Stimulated activated CD8-positive, alpha-beta memory T cell treated with anti-CD3 and anti-CD28 coated beads, Interleukin-7, amount 100 ng/mL, for 48 hours (primary cell): ENCODE data around the gene ZNF592.

Experiments used
- DNase-seq, 2 donors: peaks; one replicate each; pipeline ENCODE4 v3.0.0-alpha.2; 2020; ENCODE audit warnings: low read depth in 1 of 2; ENCODE audit errors: extremely low read depth in 1 of 2

ZNF592 gene

DNA sequence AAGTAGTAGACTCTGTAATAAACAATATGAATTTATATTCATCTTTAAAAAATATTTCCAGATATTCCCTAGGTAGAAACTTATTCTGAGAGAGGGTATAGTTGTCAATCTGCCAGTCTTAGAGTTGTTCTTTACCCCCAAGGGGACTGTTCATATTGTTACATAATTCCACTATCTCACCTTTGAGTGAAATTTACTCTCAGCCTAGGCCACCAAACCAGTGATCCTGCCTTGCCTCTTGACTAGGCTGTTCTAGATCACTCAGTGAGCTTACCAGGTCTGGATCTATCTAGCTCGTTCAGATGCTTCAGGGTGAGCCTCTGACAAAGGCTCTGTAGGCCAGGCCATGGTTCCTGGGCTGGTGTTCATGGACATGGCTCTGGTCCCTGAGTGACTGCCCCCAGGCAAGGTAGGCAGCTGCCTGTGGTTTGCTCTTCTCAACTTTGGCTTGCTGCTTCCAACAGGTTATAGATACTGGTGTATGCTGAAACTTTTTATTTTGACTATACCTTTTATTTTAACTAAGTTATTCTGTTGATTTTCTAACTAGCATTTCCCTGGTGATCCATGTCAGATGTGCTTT lies 27.6 kb downstream of the ZNF592 start:
- no peak for DNase-seq

DNA sequence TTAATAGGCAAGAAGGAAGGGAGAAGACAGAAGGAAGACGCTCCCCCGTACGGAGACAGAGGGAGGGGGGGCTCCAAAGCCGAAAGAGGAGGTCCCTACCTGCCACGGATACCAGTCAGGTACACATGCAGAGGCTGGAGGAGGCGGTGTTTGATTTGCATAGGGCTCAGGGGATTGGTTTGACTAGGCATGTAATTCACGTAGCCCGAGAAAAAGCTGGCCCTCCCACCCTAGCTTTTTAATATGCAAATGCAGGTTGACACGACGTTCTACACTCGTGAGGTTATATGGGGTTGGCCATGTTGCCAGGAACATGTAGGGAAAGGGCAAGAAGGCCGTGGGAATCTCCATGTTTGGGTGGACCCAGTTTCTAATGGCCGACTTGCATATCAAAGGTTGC lies 29.8 kb downstream of the ZNF592 start:
- no peak for DNase-seq

DNA sequence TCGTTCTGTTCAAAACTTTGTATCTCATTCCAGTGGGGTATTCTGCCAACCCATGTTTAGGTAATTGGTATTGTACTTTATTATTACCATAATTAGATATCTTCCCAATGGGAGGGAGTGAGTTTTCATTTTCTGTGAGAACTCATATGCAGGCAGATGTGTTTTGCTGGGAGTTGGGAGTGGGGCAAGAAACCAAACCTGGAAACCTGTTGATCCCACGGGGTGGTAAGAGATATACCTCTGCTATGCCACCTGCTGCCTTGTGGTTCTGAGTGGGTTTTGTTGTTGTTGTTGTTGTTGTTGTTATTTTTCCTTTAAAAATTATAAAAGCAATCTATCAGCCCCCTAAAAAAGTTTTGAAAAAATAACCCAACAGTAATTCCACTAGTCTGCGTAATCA lies 32.1 kb downstream of the ZNF592 start:
- no peak for DNase-seq

DNA sequence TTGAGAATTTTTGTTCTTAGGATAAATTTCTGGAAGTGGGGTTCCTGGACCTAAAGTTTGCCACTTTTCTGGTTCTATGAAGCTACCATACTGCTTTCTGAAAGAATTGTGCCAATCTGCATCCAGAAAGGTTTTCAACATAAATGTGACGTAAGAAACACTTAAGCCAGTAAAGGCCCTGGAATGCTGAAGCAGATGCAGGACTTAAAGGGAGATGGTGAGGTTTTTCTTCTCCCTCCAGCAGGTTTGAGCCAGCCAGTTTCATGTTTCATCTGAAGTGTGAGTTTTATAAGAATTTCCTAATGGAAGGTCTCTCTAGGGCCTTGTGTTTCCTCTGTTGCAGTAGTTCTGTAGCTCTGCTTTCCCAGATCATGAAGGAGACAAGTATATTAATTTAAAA lies 33.1 kb downstream of the ZNF592 start:
- no peak for DNase-seq

DNA sequence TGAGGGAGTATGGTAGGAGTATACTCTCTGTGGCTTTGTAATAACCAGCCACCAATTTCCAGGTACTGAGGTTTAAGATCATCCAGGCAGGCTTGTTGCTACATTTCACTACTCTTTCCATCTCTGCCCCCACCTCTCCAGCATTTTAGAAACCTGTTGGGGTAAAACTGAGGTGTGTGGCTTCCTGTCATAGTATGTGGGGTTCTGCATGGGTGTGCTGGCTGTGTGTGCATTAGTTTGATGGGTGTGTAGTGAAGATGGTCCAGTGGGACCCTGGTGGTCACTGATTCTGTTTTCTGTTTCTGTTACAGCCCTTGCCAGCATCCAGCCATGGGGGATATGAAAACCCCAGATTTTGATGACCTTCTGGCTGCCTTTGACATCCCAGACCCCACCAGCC lies 34.0 kb downstream of the ZNF592 start:
- DNase-seq: no peak

DNA sequence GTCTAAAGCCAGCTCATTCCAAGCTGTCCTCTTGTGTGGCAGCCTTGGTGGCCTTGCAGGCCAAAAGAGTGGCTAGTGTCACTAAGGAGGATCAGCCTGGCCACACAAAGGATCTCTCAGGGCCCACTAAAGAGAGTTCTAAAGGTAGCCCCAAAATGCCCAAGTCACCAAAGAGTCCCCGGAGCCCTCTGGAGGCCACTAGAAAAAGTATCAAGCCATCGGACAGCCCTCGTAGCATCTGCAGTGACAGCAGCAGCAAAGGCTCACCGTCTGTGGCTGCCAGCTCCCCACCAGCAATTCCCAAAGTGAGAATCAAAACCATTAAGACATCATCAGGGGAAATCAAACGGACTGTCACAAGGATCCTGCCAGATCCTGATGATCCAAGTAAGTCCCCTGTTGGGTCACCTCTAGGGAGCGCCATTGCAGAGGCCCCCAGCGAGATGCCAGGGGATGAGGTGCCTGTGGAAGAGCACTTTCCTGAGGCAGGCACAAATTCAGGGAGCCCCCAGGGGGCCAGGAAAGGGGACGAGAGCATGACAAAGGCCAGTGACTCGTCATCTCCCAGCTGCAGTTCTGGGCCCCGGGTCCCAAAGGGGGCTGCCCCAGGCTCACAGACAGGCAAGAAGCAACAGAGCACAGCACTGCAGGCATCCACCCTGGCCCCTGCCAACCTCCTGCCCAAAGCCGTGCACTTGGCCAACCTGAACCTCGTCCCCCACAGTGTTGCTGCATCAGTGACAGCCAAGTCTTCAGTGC lies 35.3 kb downstream of the ZNF592 start:
- DNase-seq: no peak

DNA sequence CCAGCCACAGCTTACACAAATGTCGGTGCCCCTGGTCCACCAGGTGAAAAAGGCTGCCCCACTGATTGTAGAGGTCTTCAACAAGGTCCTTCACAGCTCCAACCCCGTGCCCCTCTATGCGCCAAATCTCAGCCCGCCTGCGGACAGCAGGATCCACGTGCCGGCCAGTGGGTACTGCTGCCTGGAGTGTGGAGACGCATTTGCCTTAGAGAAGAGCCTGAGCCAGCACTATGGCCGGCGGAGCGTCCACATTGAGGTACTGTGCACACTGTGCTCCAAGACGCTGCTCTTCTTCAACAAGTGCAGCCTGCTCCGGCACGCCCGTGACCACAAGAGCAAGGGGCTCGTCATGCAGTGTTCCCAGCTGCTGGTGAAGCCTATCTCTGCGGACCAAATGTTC lies 35.9 kb downstream of the ZNF592 start:
- DNase-seq: no peak

DNA sequence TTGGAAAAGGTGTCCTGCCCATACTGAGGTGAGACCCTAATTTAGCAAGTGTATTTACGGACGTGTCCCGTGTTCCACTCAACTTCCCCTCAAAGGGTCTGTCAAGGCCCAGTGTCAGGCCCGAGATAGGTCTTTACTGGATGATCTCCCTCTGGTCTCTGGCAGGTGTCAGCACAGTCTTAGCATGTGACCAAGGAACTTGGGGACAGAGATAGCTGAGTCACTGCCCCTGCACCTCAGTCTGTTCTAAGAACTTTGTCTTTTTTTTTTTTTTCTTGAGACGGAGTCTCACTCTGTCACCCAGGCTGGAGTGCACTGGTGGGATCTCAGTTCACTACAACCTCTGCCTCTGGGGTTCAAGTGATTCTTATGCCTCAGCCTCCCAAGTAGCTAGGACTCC lies 36.7 kb downstream of the ZNF592 start:
- DNase-seq: no peak

DNA sequence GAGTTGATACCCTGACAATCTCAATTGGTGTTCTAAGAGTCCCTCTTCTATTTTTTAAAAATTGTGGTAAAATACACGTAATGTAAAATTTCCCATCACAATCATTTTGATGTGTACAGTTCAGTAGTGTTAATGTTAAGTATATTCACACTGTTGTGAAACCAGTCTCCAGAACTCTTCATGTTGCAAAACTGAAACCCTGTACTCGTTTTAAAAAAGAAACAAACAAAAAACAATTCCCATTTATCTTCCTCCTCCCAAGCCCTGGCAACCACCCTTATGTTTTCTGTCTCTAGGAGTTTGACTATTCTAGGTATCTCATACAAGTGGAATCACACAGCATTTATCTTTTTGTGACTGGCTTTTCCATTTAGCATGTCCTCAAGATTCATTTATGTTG lies 40.1 kb downstream of the ZNF592 start:
- DNase-seq: no peak

DNA sequence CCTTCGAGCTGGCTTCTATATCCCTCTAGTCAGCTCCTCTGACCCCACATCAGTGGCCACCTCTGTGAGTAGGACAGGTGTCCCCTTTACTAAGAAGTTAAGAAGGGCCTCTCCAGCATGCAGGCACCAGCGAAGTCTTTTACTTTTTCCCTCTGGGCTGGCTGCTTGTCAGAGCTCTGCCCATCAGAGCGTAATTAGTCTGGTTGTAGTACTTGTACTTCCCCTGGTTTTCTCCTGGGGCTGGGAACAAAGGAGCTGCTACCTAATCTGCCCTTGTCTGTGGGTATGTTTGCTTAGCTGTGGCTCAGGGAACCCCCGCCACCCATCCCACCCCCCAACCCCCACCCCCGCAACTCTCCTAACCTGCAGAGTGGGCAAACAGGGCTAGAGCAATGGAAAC lies 41.4 kb downstream of the ZNF592 start:
- no peak for DNase-seq

DNA sequence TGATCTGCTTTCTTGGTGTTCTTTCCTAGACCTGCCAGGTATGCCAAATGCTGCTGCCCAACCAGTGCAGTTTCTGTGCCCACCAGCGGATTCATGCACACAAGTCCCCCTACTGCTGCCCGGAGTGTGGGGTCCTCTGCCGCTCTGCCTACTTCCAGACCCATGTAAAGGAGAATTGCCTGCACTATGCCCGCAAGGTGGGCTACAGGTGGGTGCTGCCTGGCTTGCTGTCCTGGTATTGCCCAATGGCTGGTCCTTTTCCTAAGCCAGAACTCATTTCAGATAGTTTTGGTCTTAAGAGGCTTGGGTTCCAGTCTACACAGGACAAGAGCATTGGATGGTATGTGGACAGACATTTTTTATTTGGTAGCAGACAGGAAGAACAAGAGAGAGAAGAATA lies 42.3 kb downstream of the ZNF592 start:
- DNase-seq: no peak

DNA sequence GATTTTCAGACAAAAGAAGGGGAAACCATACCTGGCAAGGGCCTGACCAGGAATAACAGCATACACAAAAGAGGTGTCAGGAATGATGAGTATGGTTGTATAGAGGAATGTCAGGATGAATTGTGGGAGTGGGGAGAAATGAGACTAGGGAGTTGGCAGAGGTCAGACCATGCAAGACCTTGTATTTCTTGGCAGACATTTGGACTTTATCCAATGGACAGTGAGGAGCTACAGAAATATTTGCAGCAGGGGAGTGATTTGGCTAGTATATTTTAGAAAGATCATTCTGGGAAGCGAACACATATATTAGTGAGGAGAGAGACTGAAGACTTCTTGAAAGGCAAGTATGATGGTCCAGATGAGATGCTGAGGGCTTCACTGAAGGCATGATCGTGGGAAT lies 43.4 kb downstream of the ZNF592 start:
- no peak for DNase-seq

DNA sequence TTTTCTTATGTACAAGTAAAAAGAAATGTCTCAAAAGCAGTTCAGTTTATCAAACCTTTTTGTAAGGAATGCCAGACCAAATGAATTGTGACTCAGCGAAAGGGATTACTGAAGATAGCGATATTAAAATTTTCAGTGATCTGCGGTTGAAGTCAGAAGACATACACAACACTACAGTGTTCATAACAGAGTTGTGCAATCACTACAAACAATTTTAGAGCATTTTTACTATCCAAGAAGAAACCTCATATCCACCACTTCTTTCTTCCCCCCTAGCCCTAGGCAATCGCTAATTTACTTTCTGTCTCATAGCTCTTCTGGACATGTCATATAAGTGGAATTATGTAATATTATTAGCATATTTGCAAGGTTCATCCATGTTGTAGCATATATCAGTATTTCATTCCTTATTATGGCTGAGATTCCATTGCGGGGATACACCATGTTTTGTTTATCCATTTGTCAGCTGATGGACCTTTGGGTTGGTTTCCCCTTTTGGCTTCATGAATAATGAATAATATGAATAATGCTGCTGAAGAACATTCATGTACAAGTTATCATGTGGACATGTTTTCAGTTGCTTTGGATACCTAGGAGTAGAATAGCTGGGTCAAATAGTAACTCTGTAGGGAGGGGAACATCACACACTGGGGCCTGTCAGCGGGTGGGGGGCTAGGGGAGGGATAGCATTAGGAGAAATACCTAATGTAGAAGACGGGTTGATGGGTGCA lies 45.2 kb downstream of the ZNF592 start:
- DNase-seq: no peak

DNA sequence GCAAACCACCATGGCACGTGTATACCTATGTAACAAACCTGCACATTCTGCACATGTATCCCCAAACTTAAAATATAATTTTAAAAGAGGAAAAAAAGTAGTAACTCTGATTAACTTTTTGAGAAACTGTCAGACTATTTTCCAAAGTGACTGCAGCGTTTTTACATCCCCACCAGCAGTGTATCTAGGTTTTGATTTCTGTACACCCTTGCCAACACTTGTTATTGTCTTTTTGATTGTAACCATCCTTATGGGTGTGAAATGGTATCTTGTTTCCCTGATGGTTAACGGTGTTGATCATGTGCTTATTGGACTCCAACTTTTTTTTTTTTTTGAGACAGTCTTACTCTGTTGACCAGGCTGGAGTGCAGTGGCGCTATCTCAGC lies 45.8 kb downstream of the ZNF592 start:
- DNase-seq: no peak

DNA sequence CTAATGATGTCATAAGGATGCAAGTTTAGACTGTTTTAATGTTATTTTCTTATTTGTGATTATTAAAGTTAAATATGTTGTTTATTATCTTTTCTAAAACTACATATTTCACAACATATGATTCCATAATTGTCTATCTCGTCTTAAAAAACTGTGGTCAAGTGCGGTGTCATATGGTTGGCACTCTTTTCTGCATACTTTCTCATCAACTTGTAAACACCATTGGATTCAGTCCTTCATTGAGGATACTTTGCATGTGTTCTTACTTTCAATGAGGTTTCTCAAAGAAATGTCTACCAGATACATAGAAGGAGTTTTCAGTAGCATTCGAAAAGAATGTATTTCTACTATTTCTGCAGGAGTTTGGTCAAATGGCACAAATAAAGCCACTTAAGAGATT lies 46.8 kb downstream of the ZNF592 start:
- no peak for DNase-seq

DNA sequence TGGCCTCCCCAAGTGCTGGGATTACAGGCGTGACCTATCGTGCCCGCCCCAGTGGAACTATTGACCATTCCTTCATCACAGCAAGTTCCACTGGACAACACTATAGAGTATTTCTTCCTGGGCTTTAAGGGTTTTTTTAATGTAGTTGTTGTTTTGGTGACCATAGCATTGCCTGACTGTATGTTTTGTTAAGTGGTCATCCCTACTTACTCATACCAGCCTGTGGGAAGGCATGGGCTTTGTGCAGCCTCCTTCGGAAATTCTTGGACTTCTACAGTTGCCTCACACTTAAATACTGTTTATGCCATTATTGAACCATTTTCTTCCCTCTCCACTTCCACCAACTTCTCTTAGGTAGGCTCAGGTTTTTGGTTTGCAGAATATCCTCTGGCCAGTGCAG lies 48.8 kb downstream of the ZNF592 start:
- no peak for DNase-seq

DNA sequence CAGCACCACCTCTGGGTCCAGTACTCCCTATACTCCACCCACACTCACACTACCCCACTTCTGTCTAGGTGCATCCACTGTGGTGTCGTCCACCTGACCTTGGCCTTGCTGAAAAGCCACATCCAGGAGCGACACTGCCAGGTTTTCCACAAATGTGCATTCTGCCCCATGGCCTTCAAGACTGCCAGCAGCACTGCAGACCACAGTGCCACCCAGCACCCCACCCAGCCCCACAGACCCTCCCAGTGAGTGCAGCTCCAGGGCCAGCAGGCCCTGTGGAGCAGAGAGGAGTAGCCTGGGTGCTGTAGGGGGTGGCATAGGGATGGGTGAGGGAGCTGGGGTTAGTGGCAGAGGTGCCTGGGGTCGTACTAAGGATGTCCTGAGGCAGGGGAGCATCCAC lies 49.4 kb downstream of the ZNF592 start:
- DNase-seq: no peak

DNA sequence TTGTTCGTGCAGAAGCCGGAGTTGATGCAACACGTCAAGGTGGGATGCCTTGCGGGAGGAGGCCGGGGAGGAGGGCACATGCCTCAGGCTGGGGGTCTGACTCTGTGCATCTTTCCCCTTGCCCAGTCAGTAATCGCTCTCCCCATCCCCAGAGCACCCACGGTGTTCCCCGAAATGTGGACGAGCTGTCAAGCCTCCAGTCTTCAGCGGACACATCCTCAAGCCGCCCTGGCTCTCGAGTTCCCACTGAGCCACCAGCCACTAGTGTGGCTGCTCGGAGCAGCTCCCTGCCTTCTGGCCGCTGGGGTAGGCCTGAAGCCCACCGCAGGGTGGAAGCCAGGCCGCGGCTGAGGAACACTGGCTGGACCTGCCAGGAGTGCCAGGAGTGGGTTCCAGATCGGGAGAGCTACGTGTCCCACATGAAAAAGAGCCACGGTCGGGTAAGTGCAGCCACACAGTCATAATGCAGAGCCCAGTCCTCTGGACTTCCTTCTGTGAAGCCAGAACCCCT lies 50.1 kb downstream of the ZNF592 start:
- no peak for DNase-seq

DNA sequence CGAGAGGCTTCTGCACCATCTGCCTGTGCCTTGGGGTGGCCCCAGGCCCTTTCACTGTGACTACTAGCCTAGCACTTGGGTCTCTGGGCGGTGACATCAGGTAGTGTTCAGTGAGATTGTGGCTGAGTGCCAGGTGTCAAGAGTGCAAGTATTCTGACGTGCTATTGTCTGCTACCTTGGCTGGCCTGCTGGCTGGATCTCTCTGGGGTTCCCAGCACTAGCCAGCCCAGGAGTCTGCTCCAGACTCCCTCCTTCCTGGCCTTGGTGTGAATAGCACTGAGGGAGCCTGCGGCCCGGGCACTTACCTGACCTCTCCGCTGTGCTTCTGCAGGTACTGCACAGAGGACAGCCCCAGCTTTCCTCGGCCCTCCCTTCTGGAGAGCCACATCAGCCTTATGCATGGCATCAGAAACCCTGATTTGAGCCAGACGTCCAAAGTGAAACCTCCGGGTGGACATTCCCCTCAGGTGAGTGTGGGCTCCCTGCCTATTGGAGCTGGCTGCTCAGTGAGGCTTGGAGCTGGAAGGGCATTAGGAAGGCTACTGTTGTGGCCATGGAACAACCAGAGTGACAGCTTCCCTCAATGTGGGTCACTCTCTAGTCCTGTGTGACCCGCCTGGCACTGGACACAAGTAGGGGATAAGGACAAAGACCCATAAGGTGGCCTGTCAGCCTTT lies 51.3 kb downstream of the ZNF592 start:
- no peak for DNase-seq

DNA sequence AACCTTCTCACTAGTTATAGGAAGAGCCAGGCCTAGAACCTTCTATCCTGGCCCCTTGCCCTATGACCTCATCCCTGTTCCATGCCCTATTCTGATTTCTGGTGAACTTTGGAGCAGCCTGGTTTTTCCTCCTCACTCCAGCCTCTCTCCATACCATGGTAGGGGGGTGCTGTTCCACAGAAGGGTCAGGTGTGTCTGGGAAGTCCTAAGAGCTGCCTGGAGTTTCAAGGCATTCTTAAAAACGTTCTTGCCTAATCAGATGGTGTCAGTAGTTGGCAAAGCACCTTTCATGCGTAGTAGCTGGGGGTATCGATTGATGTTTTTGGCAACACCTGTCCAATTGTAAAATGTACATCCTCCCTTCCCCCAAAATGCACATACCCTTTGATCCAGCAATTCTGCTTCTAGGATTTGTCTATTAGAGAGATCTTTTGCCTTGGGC lies 52.0 kb downstream of the ZNF592 start:
- no peak for DNase-seq
